A549 (cell line): Measurements from ENCODE around the gene SLC11A1. TPM values are rescaled to one million over a fixed set of nuclear protein-coding genes. Genes with fewer than 3 reads are reported as not detected.
A peak's percentile ranks its signal among the peaks of the same experiment; 100 is the strongest.

Experiments
- ATAC-seq, 2 experiments: fragments of 200-7000 bp in 1 of 2; fragments of >200 bp in 1 of 2; cut with Nextera tagmentation in 1 of 2; cut with Tn5 transposase in 1 of 2; 3 replicates each; pipeline versions ENCODE4 v1.8.0 to v1.9.1; 2018 to 2020; ENCODE audit warnings: mild to moderate bottlenecking in 1 of 2, moderate library complexity in 1 of 2
- CTCF ChIA-PET: fragments of 300-600 bp; sonication (Branson Sonifier 250); formaldehyde crosslinking; extraction: SDS; loops from one replicate; lab custom pipeline; 2021; ENCODE audit warnings: antibody characterized with exemption, inconsistent platforms; lab: Yijun Ruan, JAX
- POLR2A ChIA-PET: fragments of 350-600 bp; formaldehyde crosslinking; extraction: SDS; loops from one replicate; lab custom pipeline; 2021; ENCODE audit warnings: antibody characterized with exemption, inconsistent platforms; lab: Yijun Ruan, JAX
- DNase-seq, 2 experiments: peaks; one replicate each; pipeline versions ENCODE4 v3.0.0 to v3.0.0-alpha.2; 2011 to 2016; ENCODE audit warnings: low read depth in 1 of 2, low spot score in 1 of 2
- FAIRE-seq: peaks from 2 replicates; lab custom pipeline; 2011; peaks lifted over from hg19 to GRCh38; lab: Jason Lieb, UNC
- H3K27ac ChIP-seq, 2 experiments: fragments of >200 bp; sonication (Bioruptor Twin); formaldehyde crosslinking; 3 replicates each; pipeline ENCODE4 v1.5.1; 2016 to 2017
- H3K4me1 ChIP-seq: fragments of >200 bp; sonication (Bioruptor Twin); formaldehyde crosslinking; 3 replicates; pipeline ENCODE4 v1.6.1; 2016
- H3K4me2 ChIP-seq: fragments of >200 bp; sonication (Bioruptor Twin); formaldehyde crosslinking; 3 replicates; pipeline ENCODE4 v1.6.1; 2016
- H3K4me3 ChIP-seq: fragments of >200 bp; sonication (Bioruptor Twin); formaldehyde crosslinking; 3 replicates; pipeline ENCODE4 v1.5.1; 2016
- H3K9me3 ChIP-seq: fragments of >200 bp; sonication (Bioruptor Twin); formaldehyde crosslinking; 3 replicates; pipeline ENCODE4 v1.6.1; 2016
- CBX8 ChIP-seq: fragments of 200-600 bp; sonication (generic); IDR thresholded peaks from 2 replicates; pipeline ENCODE4 v1.6.1; 2016
- CEBPB ChIP-seq, 2 experiments: fragments of >200 bp in 1 of 2; sonication (Bioruptor Twin) in 1 of 2; formaldehyde crosslinking in 1 of 2; IDR thresholded peaks; 2 replicates each; pipeline ENCODE4 v1.6.1; 2012 to 2016
- CHD2 ChIP-seq: fragments of 150-350 bp; IDR thresholded peaks from 2 replicates; pipeline ENCODE4 v1.6.1; 2014; ENCODE audit warnings: low read length; ENCODE audit not compliant: partially characterized antibody
- CHD4 ChIP-seq: fragments of 200-600 bp; sonication (generic); IDR thresholded peaks from 2 replicates; pipeline ENCODE4 v1.6.1; 2016; ENCODE audit warnings: antibody characterized with exemption, mild to moderate bottlenecking, borderline replicate concordance
- EHMT2 ChIP-seq: fragments of 200-600 bp; sonication (generic); IDR thresholded peaks from 2 replicates; pipeline ENCODE4 v1.6.1; 2016; ENCODE audit warnings: antibody characterized with exemption, low read depth, mild to moderate bottlenecking, moderate library complexity
- ELK1 ChIP-seq: fragments of 150-350 bp; IDR thresholded peaks from 2 replicates; pipeline ENCODE4 v1.6.1; 2014; ENCODE audit warnings: low read depth, mild to moderate bottlenecking, low read length
- ESRRA ChIP-seq: fragments of 150-350 bp; IDR thresholded peaks from 2 replicates; pipeline ENCODE4 v1.6.1; 2014; ENCODE audit warnings: mild to moderate bottlenecking, low read length, borderline replicate concordance
- FOXS1 ChIP-seq: fragments of 250-450 bp; sonication (Bioruptor Pico); IDR thresholded peaks from 2 replicates; pipeline ENCODE4 v1.5.0; 2020; ENCODE audit warnings: mild to moderate bottlenecking, moderate library complexity
- HOXB13 ChIP-seq: fragments of 250-450 bp; sonication (Bioruptor Pico); IDR thresholded peaks from 2 replicates; pipeline ENCODE4 v1.5.0; 2020; ENCODE audit warnings: low read depth, mild to moderate bottlenecking, moderate library complexity
- JUN ChIP-seq, 2 experiments: fragments of >200 bp; sonication (Bioruptor Twin); formaldehyde crosslinking; IDR thresholded peaks; 2 replicates in 1 of 2; 3 replicates in 1 of 2; pipeline ENCODE4 v1.6.1; 2016 to 2017
- JUNB ChIP-seq: fragments of >200 bp; sonication (Bioruptor Twin); formaldehyde crosslinking; IDR thresholded peaks from 2 replicates; pipeline ENCODE4 v1.6.1; 2016
- NPAS2 ChIP-seq: fragments of 250-450 bp; sonication (Bioruptor Pico); IDR thresholded peaks from 2 replicates; pipeline ENCODE4 v1.8.0; 2022; ENCODE audit warnings: mild to moderate bottlenecking, moderate library complexity, borderline replicate concordance
- RAD21 ChIP-seq, 2 experiments: fragments of >200 bp in 1 of 2; sonication (Bioruptor Twin) in 1 of 2; formaldehyde crosslinking in 1 of 2; IDR thresholded peaks in 1 of 2; conservative IDR thresholded peaks in 1 of 2; 2 replicates in 1 of 2; 3 replicates in 1 of 2; pipeline ENCODE4 v1.6.1; 2012 to 2018; ENCODE audit warnings: inconsistent platforms in 1 of 2
- RCOR1 ChIP-seq: fragments of 150-350 bp; IDR thresholded peaks from 2 replicates; pipeline ENCODE4 v1.6.1; 2014; ENCODE audit warnings: antibody characterized with exemption, low read length, low read depth
- ZFP36 ChIP-seq: fragments of 450-650 bp; IDR thresholded peaks from 2 replicates; pipeline ENCODE4 v1.6.1; 2014; ENCODE audit warnings: borderline replicate concordance; ENCODE audit not compliant: partially characterized antibody
- ZNF302 ChIP-seq: fragments of 250-450 bp; sonication (Bioruptor Pico); IDR thresholded peaks from 2 replicates; pipeline ENCODE4 v1.9.0; 2021; ENCODE audit warnings: inconsistent platforms, mild to moderate bottlenecking, moderate library complexity
- ZSCAN20 ChIP-seq: fragments of 250-450 bp; sonication (Bioruptor Pico); IDR thresholded peaks from 2 replicates; pipeline ENCODE4 v1.8.0; 2022; ENCODE audit warnings: mild to moderate bottlenecking, moderate library complexity
- WGBS: methylation state at CpG from one replicate; pipeline ENCODE4 v1.1.6; 2017; ENCODE audit errors: missing lambda C conversion rate; 5-methylcytosine and 5-hydroxymethylcytosine counted together
- polyA plus RNA-seq, 4 experiments: library from polyadenylated mRNA; depleted of rRNA in 3 of 4; stranded (reverse); fragments of >200 nt; fragmentation: RNase III in 1 of 4; extraction: RNeasy Plus Mini Kit Qiagen cat#74134 plus additional on column Dnase treatment in 1 of 4; gene quantifications; 2 replicates in 3 of 4; 3 replicates in 1 of 4; pipeline ENCODE4 v1.2.3, GENCODE V29; 2011 to 2017
- TF ChIP-seq, protein P1 (sequence below): fragments of 200-600 bp; sonication (generic); IDR thresholded peaks from 2 replicates; pipeline ENCODE4 v1.6.1; 2016; ENCODE audit warnings: antibody characterized with exemption, mild to moderate bottlenecking, moderate library complexity

The SLC11A1 gene
- polyA plus RNA-seq, 2 of the 4 experiments (the other 2 are of a cell fraction), result 0.18 to 0.52 TPM

DNA sequence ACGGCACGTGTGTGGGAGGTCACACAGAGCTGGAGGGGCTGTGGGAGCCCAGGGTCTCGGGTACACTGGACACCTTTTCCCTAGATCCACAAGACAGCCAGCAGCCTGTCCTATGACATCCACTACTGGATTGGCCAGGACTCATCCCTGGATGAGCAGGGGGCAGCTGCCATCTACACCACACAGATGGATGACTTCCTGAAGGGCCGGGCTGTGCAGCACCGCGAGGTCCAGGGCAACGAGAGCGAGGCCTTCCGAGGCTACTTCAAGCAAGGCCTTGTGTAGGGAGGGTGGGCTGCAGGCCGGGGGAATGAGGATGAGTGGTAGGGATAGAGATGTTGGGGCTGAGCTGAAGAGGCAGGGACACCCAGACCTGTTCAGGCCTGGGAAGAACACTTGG is 43.5 kb downstream of the SLC11A1 start (continued):
- TF ChIP-seq, protein P1, sequence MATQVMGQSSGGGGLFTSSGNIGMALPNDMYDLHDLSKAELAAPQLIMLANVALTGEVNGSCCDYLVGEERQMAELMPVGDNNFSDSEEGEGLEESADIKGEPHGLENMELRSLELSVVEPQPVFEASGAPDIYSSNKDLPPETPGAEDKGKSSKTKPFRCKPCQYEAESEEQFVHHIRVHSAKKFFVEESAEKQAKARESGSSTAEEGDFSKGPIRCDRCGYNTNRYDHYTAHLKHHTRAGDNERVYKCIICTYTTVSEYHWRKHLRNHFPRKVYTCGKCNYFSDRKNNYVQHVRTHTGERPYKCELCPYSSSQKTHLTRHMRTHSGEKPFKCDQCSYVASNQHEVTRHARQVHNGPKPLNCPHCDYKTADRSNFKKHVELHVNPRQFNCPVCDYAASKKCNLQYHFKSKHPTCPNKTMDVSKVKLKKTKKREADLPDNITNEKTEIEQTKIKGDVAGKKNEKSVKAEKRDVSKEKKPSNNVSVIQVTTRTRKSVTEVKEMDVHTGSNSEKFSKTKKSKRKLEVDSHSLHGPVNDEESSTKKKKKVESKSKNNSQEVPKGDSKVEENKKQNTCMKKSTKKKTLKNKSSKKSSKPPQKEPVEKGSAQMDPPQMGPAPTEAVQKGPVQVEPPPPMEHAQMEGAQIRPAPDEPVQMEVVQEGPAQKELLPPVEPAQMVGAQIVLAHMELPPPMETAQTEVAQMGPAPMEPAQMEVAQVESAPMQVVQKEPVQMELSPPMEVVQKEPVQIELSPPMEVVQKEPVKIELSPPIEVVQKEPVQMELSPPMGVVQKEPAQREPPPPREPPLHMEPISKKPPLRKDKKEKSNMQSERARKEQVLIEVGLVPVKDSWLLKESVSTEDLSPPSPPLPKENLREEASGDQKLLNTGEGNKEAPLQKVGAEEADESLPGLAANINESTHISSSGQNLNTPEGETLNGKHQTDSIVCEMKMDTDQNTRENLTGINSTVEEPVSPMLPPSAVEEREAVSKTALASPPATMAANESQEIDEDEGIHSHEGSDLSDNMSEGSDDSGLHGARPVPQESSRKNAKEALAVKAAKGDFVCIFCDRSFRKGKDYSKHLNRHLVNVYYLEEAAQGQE, result no peak
- TF ChIP-seq JUNB (no peak), CHD4 (no peak), CHD2 (no peak), FOXS1 (CRISPR knock-in tag) (no peak), ZSCAN20 (CRISPR knock-in tag) (no peak)
- TF ChIP-seq, all 56 proteins: peak for 0

DNA sequence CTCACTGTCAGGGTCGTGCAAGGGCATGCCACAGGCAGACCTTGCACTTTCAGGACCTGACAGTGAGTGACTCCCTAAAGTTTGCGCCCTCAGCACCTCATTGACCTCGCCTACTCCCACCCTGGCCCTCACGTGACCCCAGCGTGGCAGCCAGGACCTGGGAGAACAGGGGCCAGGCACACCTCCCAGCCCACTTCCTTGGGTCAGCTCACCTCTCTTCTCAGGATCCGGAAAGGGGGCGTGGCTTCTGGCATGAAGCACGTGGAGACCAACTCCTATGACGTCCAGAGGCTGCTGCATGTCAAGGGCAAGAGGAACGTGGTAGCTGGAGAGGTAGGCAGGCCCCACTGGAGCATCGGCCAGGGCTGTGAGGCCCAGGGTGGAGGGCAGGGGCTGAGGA is 45.7 kb downstream of the SLC11A1 start:
- ATAC-seq (no peak), DNase-seq (no peak), FAIRE-seq (no peak)
- ChIA-PET POLR2A (no interaction called here), CTCF (no interaction called here)
- TF ChIP-seq RCOR1 (no peak), ELK1 (no peak), EHMT2 (no peak)
- 67% methylated on average over 10 of the region's 11 CpGs for WGBS
- H3K4me1 ChIP-seq, result no peaks in the 10 kb centered on the region
- no peaks in the 10 kb centered on the region for H3K9me3 ChIP-seq
- H3K4me3 ChIP-seq, result no peak overlapping the region
- H3K27ac ChIP-seq, result no peak overlapping the region
- no peak overlapping the region for H3K4me2 ChIP-seq

DNA sequence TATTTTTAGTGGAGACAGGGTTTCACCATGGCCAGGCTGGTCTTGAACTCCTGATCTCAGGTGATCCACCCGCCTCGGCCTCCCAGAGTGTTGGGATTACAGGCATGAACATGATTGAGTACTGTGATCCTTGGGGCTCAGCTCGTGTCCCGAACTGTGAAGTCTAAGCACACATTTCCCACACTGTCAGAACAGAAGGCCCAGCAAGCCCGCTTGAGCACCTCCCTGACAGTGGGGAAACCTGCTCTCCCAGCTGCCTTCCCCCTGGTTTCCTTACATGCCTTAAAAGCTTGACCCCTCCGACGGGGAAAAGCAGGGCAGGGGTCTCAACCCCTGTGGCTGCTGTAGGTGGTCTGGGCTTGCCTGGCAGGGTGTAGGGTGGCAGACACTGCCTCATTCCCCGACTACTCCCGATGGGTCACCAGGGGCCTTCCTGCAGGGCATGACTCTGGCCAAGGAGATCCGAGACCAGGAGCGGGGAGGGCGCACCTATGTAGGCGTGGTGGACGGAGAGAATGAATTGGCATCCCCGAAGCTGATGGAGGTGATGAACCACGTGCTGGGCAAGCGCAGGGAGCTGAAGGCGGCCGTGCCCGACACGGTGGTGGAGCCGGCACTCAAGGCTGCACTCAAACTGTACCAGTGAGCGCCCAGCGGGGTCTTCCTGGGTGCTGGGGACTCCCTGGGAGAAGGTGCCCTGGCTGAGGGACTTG is 46.9 kb downstream of the SLC11A1 start:
- no peak for FAIRE-seq
- H3K4me2 ChIP-seq, result no peak overlapping the region
- ChIA-PET POLR2A (no interaction called here), CTCF (no interaction called here)
- H3K4me1 ChIP-seq, result no peaks in the 10 kb centered on the region
- H3K9me3 ChIP-seq, result no peaks in the 10 kb centered on the region
- no peak overlapping the region for H3K4me3 ChIP-seq
- H3K27ac ChIP-seq, result no peak overlapping the region
- ATAC-seq, result no peak
- 82% methylated on average over 24 of the region's 24 CpGs for WGBS
- DNase-seq, result no peak
- TF ChIP-seq ESRRA (no peak), HOXB13 (CRISPR knock-in tag) (no peak), CBX8 (no peak)

DNA sequence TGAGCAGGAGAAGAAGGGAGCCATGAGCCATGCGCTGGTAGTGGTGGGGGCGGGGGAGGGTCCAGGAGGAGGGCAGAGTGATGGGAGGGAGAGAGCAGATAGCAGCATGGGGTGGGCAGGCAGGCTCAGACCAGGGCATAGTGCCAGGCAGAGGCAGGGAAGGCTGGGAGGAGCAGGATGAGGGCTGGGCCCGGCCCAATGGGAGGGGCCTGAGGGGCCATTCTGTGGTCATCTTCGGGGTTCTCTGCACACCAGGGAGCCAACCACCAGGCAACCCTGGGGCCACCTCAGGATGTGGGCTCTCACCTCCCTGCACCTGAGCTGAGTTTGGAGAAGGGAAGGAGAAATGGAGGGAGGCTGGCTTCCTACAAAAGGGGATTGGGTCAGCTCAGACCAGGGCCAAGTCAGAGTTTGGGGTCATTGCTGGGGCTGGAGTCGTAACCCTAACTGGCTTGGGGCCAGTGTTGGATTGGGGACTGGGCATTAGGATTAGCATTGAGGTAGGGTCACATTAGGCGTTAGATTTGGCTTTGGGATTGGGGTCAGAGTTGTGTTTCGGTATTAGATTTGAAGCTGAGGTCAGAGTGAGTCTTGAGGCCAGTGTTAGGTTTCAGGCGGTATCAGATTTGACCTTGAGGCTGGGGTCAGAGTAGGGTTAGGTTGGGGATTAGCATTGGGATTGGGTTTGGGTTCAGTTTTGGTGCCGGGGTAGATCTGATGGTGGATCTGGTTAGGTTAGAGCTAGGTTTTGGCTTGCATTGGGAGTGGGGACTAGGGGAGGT is 48.0 kb downstream of the SLC11A1 start:
- DNase-seq, result no peak
- CTCF ChIA-PET, result interaction anchor here (1.6 kb wide), 1 partner anchor 36 kb away, joined by 11 read pairs; no protein-coding TSS in a partner anchor
- TF ChIP-seq ZNF302 (CRISPR knock-in tag) (no peak), ESRRA (no peak), RCOR1 (no peak), ELK1 (no peak), RAD21 (conservative IDR thresholded peaks at IDR 0.05 in 1 of 2, IDR thresholded peaks at IDR 0.05 in 1 of 2) (no peak), ZFP36 (no peak), NPAS2 (CRISPR knock-in tag) (no peak), HOXB13 (CRISPR knock-in tag) (no peak), JUN (IDR thresholded peaks at IDR 0.05) (no peak), CEBPB (IDR thresholded peaks at IDR 0.05) (no peak)
- H3K4me3 ChIP-seq, result no peak overlapping the region
- FAIRE-seq, result no peak
- no peak overlapping the region for H3K27ac ChIP-seq
- H3K4me1 ChIP-seq, result no peaks in the 10 kb centered on the region
- POLR2A ChIA-PET, result no interaction called here
- H3K9me3 ChIP-seq, result no peaks in the 10 kb centered on the region
- peak in 1 of 2 experiments; percentile 42; a peak in 3 of 6 replicates for ATAC-seq
- H3K4me2 ChIP-seq, result no peak overlapping the region
- WGBS, result 67% methylated on average over 7 of the region's 9 CpGs
